ENCODE measurements around the gene EIF1. TPM values are rescaled to one million over a fixed set of nuclear protein-coding genes. Genes with fewer than 3 reads are reported as not detected.

Gene EIF1
- total RNA-seq, 1 experiment from 2014 or later, result 481 TPM

DNA sequence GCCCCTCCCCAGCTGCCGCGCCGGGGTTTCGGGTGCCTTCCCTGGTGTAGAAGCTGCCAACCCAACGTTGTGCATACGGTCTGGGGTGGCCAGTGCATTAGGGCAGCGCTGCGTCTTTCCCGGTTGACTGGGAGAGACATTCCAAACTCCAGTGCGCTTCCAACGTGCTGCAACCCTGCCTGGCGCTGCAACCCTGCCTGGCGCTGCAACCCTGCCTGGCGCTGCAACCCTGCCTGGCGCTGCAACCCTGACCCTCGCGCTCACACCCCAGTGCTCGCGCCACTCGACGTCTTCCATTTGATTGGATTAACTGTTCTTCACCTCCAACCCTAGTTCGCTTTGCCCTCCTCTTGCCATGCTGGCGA is 46.2 kb downstream of the EIF1 start:
- peaks cover 25% of the 10 kb centered on the region for H3K4me1 Mint-ChIP-seq
- TF ChIP-seq, protein P1, sequence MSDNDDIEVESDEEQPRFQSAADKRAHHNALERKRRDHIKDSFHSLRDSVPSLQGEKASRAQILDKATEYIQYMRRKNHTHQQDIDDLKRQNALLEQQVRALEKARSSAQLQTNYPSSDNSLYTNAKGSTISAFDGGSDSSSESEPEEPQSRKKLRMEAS (CRISPR knock-in tag; IDR thresholded peaks at IDR 0.05), result peak; percentile 64
- TF ChIP-seq, protein P2, sequence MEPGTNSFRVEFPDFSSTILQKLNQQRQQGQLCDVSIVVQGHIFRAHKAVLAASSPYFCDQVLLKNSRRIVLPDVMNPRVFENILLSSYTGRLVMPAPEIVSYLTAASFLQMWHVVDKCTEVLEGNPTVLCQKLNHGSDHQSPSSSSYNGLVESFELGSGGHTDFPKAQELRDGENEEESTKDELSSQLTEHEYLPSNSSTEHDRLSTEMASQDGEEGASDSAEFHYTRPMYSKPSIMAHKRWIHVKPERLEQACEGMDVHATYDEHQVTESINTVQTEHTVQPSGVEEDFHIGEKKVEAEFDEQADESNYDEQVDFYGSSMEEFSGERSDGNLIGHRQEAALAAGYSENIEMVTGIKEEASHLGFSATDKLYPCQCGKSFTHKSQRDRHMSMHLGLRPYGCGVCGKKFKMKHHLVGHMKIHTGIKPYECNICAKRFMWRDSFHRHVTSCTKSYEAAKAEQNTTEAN (CRISPR knock-in tag; IDR thresholded peaks at IDR 0.05), result no peak
- TF ChIP-seq CREM (CRISPR knock-in tag; IDR thresholded peaks at IDR 0.05), result 0 out of 2 replicates have a peak, but pooled peaks have one; percentile 6
- peak; percentile 23; the same call in 1 of the 2 replicates for TF ChIP-seq ZBTB21 (CRISPR knock-in tag; IDR thresholded peaks at IDR 0.05; ENCODE audit: borderline replicate concordance)
- TF ChIP-seq, protein P3, sequence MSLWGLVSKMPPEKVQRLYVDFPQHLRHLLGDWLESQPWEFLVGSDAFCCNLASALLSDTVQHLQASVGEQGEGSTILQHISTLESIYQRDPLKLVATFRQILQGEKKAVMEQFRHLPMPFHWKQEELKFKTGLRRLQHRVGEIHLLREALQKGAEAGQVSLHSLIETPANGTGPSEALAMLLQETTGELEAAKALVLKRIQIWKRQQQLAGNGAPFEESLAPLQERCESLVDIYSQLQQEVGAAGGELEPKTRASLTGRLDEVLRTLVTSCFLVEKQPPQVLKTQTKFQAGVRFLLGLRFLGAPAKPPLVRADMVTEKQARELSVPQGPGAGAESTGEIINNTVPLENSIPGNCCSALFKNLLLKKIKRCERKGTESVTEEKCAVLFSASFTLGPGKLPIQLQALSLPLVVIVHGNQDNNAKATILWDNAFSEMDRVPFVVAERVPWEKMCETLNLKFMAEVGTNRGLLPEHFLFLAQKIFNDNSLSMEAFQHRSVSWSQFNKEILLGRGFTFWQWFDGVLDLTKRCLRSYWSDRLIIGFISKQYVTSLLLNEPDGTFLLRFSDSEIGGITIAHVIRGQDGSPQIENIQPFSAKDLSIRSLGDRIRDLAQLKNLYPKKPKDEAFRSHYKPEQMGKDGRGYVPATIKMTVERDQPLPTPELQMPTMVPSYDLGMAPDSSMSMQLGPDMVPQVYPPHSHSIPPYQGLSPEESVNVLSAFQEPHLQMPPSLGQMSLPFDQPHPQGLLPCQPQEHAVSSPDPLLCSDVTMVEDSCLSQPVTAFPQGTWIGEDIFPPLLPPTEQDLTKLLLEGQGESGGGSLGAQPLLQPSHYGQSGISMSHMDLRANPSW (CRISPR knock-in tag; conservative IDR thresholded peaks at IDR 0.05; ENCODE audit: low read depth), result 0 out of 2 replicates have a peak, but pooled peaks have one; percentile 20
- TF ChIP-seq, protein P4, sequence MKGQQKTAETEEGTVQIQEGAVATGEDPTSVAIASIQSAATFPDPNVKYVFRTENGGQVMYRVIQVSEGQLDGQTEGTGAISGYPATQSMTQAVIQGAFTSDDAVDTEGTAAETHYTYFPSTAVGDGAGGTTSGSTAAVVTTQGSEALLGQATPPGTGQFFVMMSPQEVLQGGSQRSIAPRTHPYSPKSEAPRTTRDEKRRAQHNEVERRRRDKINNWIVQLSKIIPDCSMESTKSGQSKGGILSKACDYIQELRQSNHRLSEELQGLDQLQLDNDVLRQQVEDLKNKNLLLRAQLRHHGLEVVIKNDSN (CRISPR knock-in tag; IDR thresholded peaks at IDR 0.05), result 0 out of 2 replicates have a peak, but pooled peaks have one; percentile 6
- no peak for TF ChIP-seq ZNF121 (CRISPR knock-in tag; IDR thresholded peaks at IDR 0.05)
- no peak for TF ChIP-seq ZNF416 (CRISPR knock-in tag; IDR thresholded peaks at IDR 0.05)
- TF ChIP-seq ZNF671 (CRISPR knock-in tag; IDR thresholded peaks at IDR 0.05), result no peak
- TF ChIP-seq, protein P5, sequence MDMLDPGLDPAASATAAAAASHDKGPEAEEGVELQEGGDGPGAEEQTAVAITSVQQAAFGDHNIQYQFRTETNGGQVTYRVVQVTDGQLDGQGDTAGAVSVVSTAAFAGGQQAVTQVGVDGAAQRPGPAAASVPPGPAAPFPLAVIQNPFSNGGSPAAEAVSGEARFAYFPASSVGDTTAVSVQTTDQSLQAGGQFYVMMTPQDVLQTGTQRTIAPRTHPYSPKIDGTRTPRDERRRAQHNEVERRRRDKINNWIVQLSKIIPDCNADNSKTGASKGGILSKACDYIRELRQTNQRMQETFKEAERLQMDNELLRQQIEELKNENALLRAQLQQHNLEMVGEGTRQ (CRISPR knock-in tag; IDR thresholded peaks at IDR 0.05), result 0 out of 2 replicates have a peak, but pooled peaks have one; percentile 11
- TF ChIP-seq TEAD4 (CRISPR knock-in tag; IDR thresholded peaks at IDR 0.05), result no peak
- TF ChIP-seq ESRRA (CRISPR knock-in tag; IDR thresholded peaks at IDR 0.05; ENCODE audit: borderline replicate concordance), result no peak
- 0 out of 2 replicates have a peak, but pooled peaks have one; percentile 22 for TF ChIP-seq GTF2I (CRISPR knock-in tag; conservative IDR thresholded peaks at IDR 0.05)
- H3K36me3 Mint-ChIP-seq, result no peaks in the 10 kb centered on the region
- H3K27me3 Mint-ChIP-seq (ENCODE audit: low read depth), result peaks cover 76% of the 10 kb centered on the region
- no peaks in the 10 kb centered on the region for H3K9me3 Mint-ChIP-seq
- ATAC-seq (peak; percentile 11), DNase-seq (ENCODE audit: low spot score) (peak; percentile 65)
- ChIA-PET POLR2A (interaction anchor here (0.9 to 3.4 kb wide), 2 partner anchors 51 to 78 kb away, joined by 5 to 15 read pairs; partner anchors contain the start of genes FKBP10 and JUP), CTCF (interaction anchor here (0.9 to 3.9 kb wide), 4 partner anchors 50 to 487 kb away, joined by 3 to 37 read pairs (median 6); partner anchors contain the start of gene JUP)
- H3K27ac Mint-ChIP-seq, result no peak overlapping the region
- peak overlapping the region; percentile 75 for H3K4me3 Mint-ChIP-seq

DNA sequence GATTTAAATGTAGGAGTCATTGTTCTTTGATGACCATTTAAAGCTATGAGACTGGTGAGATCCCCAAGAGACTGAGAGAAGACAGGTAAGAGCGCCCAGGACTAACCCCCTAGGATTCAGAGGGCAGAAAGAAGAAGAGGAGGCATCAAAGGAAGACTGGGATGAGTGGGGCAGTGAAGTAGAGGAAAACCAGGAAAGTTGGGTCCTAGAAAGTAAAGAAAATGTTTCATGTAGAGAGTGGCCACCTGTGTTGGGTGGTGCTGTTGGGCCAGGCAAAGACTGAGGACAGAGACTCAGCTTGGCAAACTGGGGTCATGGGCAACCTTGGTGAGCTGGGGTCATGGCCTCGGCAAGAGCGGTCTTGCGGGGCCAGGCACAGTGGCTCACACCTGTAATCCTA is 47.1 kb downstream of the EIF1 start:
- ATAC-seq, result no peak
- Mint-ChIP-seq H3K4me1 (peaks cover 22% of the 10 kb centered on the region), H3K9me3 (no peaks in the 10 kb centered on the region), H3K36me3 (no peaks in the 10 kb centered on the region), H3K27me3 (ENCODE audit: low read depth) (peaks cover 72% of the 10 kb centered on the region), H3K4me3 (peak overlapping the region; percentile 38; the same call in 1 of the 2 replicates), H3K27ac (no peak overlapping the region)
- ChIA-PET CTCF (interaction anchor here (0.7 to 3.9 kb wide), 7 partner anchors 8 to 486 kb away, joined by 3 to 37 read pairs (median 4); partner anchors contain the start of gene JUP), POLR2A (no interaction called here)
- no peak for DNase-seq (ENCODE audit: low spot score)
- TF ChIP-seq ZBTB21 (CRISPR knock-in tag; IDR thresholded peaks at IDR 0.05; ENCODE audit: borderline replicate concordance) (no peak), JAZF1 (CRISPR knock-in tag; IDR thresholded peaks at IDR 0.05) (no peak), ZNF317 (CRISPR knock-in tag; IDR thresholded peaks at IDR 0.05; ENCODE audit: borderline replicate concordance, low read depth) (no peak), SMAD3 (CRISPR knock-in tag; IDR thresholded peaks at IDR 0.05; ENCODE audit: borderline replicate concordance) (no peak), HMGA2 (CRISPR knock-in tag; IDR thresholded peaks at IDR 0.05) (no peak), IRF2 (CRISPR knock-in tag; IDR thresholded peaks at IDR 0.05; ENCODE audit: borderline replicate concordance, low read depth) (no peak), CBFB (CRISPR knock-in tag; IDR thresholded peaks at IDR 0.05; ENCODE audit: low read depth) (no peak), KAT7 (CRISPR knock-in tag; IDR thresholded peaks at IDR 0.05; ENCODE audit: borderline replicate concordance) (no peak), MXD4 (CRISPR knock-in tag; IDR thresholded peaks at IDR 0.05; ENCODE audit: borderline replicate concordance) (no peak), ESRRA (CRISPR knock-in tag; IDR thresholded peaks at IDR 0.05; ENCODE audit: borderline replicate concordance) (no peak), ZNF232 (CRISPR knock-in tag; IDR thresholded peaks at IDR 0.05) (no peak), PRRX2 (CRISPR knock-in tag; IDR thresholded peaks at IDR 0.05) (no peak), SMAD4 (CRISPR knock-in tag; IDR thresholded peaks at IDR 0.05) (no peak), EMX1 (CRISPR knock-in tag; IDR thresholded peaks at IDR 0.05) (no peak), NFE2L1 (CRISPR knock-in tag; IDR thresholded peaks at IDR 0.05) (no peak)
- TF ChIP-seq, protein P6, sequence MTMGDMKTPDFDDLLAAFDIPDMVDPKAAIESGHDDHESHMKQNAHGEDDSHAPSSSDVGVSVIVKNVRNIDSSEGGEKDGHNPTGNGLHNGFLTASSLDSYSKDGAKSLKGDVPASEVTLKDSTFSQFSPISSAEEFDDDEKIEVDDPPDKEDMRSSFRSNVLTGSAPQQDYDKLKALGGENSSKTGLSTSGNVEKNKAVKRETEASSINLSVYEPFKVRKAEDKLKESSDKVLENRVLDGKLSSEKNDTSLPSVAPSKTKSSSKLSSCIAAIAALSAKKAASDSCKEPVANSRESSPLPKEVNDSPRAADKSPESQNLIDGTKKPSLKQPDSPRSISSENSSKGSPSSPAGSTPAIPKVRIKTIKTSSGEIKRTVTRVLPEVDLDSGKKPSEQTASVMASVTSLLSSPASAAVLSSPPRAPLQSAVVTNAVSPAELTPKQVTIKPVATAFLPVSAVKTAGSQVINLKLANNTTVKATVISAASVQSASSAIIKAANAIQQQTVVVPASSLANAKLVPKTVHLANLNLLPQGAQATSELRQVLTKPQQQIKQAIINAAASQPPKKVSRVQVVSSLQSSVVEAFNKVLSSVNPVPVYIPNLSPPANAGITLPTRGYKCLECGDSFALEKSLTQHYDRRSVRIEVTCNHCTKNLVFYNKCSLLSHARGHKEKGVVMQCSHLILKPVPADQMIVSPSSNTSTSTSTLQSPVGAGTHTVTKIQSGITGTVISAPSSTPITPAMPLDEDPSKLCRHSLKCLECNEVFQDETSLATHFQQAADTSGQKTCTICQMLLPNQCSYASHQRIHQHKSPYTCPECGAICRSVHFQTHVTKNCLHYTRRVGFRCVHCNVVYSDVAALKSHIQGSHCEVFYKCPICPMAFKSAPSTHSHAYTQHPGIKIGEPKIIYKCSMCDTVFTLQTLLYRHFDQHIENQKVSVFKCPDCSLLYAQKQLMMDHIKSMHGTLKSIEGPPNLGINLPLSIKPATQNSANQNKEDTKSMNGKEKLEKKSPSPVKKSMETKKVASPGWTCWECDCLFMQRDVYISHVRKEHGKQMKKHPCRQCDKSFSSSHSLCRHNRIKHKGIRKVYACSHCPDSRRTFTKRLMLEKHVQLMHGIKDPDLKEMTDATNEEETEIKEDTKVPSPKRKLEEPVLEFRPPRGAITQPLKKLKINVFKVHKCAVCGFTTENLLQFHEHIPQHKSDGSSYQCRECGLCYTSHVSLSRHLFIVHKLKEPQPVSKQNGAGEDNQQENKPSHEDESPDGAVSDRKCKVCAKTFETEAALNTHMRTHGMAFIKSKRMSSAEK (CRISPR knock-in tag; IDR thresholded peaks at IDR 0.05; ENCODE audit: borderline replicate concordance), result no peak

All from WTC11 (cell line).